Keratinocyte (primary cell): ENCODE results near the gene ECT2L. TPM values are rescaled to one million over a fixed set of nuclear protein-coding genes. Genes with fewer than 3 reads are reported as not detected.

ENCODE experiments used
- DNase-seq: peaks from one replicate; pipeline ENCODE4 v3.0.0-alpha.2; 2011; ENCODE audit warnings: low read depth, missing footprints, low spot score
- FAIRE-seq: peaks from 2 replicates; lab custom pipeline; 2011; peaks lifted over from hg19 to GRCh38; lab: Jason Lieb, UNC
- H2AFZ ChIP-seq: 2 replicates; pipeline ENCODE4 v1.6.0; 2012; ENCODE audit warnings: low read length, control low read depth, inconsistent platforms; ENCODE audit not compliant: control insufficient read depth
- H3K27ac ChIP-seq: 2 replicates; pipeline ENCODE4 v1.5.1; 2011; ENCODE audit warnings: low read length; ENCODE audit not compliant: control insufficient read depth, insufficient read depth
- H3K27me3 ChIP-seq: 3 replicates; pipeline ENCODE4 v1.6.0; 2011; ENCODE audit warnings: low read length; ENCODE audit not compliant: control insufficient read depth, insufficient read depth; ENCODE audit errors: extremely low read depth
- H3K36me3 ChIP-seq, 2 experiments: 2 replicates in 1 of 2; 3 replicates in 1 of 2; pipeline ENCODE4 v1.5.1; 2011; ENCODE audit warnings: low read length in 2 of 2, mild to moderate bottlenecking in 1 of 2; ENCODE audit not compliant: control insufficient read depth in 2 of 2, insufficient read depth in 2 of 2; ENCODE audit errors: extremely low read depth in 1 of 2
- H3K4me1 ChIP-seq: 3 replicates; pipeline ENCODE4 v1.5.1; 2011; ENCODE audit warnings: low read length; ENCODE audit not compliant: control insufficient read depth, insufficient read depth; ENCODE audit errors: extremely low read depth
- H3K4me2 ChIP-seq: 3 replicates; pipeline ENCODE4 v1.6.0; 2011; ENCODE audit warnings: low read depth, low read length; ENCODE audit not compliant: control insufficient read depth, insufficient read depth; ENCODE audit errors: extremely low read depth
- H3K4me3 ChIP-seq, 3 experiments: fragments of 200-600 bp in 1 of 3; sonication (generic) in 1 of 3; 2 replicates in 2 of 3; 3 replicates in 1 of 3; pipeline ENCODE4 v1.5.1; 2011 to 2016; ENCODE audit warnings: low read length in 3 of 3, mild to moderate bottlenecking in 3 of 3, control low read depth in 2 of 3, inconsistent platforms in 1 of 3, low read depth in 1 of 3, mixed read lengths in 1 of 3, mixed run types in 1 of 3, moderate library complexity in 1 of 3; ENCODE audit not compliant: control insufficient read depth in 2 of 3, insufficient read depth in 2 of 3; ENCODE audit errors: extremely low read depth in 1 of 3
- H3K79me2 ChIP-seq: 2 replicates; pipeline ENCODE4 v1.6.0; 2012; ENCODE audit warnings: low read length; ENCODE audit not compliant: control insufficient read depth, insufficient read depth
- H3K9ac ChIP-seq: 3 replicates; pipeline ENCODE4 v1.6.0; 2011; ENCODE audit warnings: low read length; ENCODE audit not compliant: control insufficient read depth, insufficient read depth; ENCODE audit errors: extremely low read depth
- H3K9me1 ChIP-seq: 3 replicates; pipeline ENCODE4 v1.6.0; 2011; ENCODE audit warnings: low read length; ENCODE audit not compliant: control insufficient read depth, insufficient read depth; ENCODE audit errors: extremely low read depth
- H3K9me3 ChIP-seq: 2 replicates; pipeline ENCODE4 v1.5.1; 2012; ENCODE audit warnings: low read depth, low read length; ENCODE audit not compliant: control insufficient read depth
- H4K20me1 ChIP-seq: 3 replicates; pipeline ENCODE4 v1.6.0; 2011; ENCODE audit warnings: low read length; ENCODE audit not compliant: control insufficient read depth, insufficient read depth; ENCODE audit errors: extremely low read depth
- EZH2 ChIP-seq: IDR thresholded peaks from one replicate; pipeline ENCODE4 v1.6.1; 2012; ENCODE audit warnings: inconsistent platforms, mild to moderate bottlenecking, low read length, moderate library complexity
- dilution Hi-C: fragments of 300-500 bp; cut with MboI; formaldehyde crosslinking; loops from one replicate; pipeline ENCODE4 v1.7.0; 2020; ENCODE audit warnings: low sequenced_read_pairs; ENCODE audit not compliant: extremely low pct_ligation_motif_present
- polyA plus RNA-seq, 5 experiments: library from polyadenylated mRNA; depleted of rRNA in 3 of 5; stranded (reverse) in 3 of 5; stranded (forward) in 1 of 5; unstranded in 1 of 5; fragments of >200 nt; gene quantifications; 1 replicate in 1 of 5; 2 replicates in 3 of 5; 3 replicates in 1 of 5; pipeline versions ENCODE4 v1.2.1 to v1.2.3, GENCODE V29; 2011 to 2012; ENCODE audit warnings: missing spikeins in 2 of 5, low read depth in 1 of 5, low replicate concordance in 1 of 5
- TF ChIP-seq, protein P1 (sequence below), 3 experiments: IDR thresholded peaks in 1 of 3; conservative IDR thresholded peaks in 1 of 3; optimal IDR thresholded peaks in 1 of 3; 2 replicates in 2 of 3; 3 replicates in 1 of 3; pipeline versions ENCODE3 to v1.5.1; 2011; ENCODE audit warnings: low read length in 3 of 3, mild to moderate bottlenecking in 3 of 3, moderate library complexity in 2 of 3, control low read depth in 1 of 3, inconsistent platforms in 1 of 3; ENCODE audit not compliant: insufficient read depth in 2 of 3; ENCODE audit errors: extremely low read depth in 1 of 3

Gene ECT2L
- polyA plus RNA-seq, 1 donor (not counting 4 experiments of a cell fraction or from before 2014, with no cell fraction given), result 0.01 TPM

DNA sequence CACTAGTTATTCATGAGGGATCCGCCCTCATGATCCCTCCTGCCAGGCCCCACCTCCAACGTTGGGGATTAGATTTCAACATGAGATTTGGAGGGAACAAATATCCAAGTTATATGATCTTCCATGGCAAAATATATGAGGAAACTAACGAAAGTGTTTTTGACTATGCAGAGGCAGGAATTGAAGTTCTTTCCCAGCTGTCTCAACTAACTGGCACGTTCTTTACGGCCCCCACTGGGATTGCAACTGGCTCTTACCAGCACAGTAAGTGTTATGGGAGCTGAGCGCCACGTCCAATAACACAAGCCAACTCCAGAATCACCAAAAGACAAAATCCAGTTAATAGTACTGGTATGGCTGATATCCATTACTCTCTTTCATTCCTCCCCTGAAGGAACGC is 66.6 kb downstream of the ECT2L start:
- Histone ChIP-seq H3K9ac (no peak overlapping the region), H3K4me1 (no peaks in the 10 kb centered on the region), H4K20me1 (no peaks in the 10 kb centered on the region), H2AFZ (no peak overlapping the region), H3K27ac (no peak overlapping the region), H3K79me2 (no peaks in the 10 kb centered on the region), H3K4me2 (no peak overlapping the region), H3K9me3 (no peaks in the 10 kb centered on the region), H3K36me3 (no peaks in the 10 kb centered on the region), H3K9me1 (no peaks in the 10 kb centered on the region), H3K4me3 (no peak overlapping the region), H3K27me3 (no peaks in the 10 kb centered on the region)
- DNase-seq (no peak), FAIRE-seq (no peak)
- TF ChIP-seq, protein P1, sequence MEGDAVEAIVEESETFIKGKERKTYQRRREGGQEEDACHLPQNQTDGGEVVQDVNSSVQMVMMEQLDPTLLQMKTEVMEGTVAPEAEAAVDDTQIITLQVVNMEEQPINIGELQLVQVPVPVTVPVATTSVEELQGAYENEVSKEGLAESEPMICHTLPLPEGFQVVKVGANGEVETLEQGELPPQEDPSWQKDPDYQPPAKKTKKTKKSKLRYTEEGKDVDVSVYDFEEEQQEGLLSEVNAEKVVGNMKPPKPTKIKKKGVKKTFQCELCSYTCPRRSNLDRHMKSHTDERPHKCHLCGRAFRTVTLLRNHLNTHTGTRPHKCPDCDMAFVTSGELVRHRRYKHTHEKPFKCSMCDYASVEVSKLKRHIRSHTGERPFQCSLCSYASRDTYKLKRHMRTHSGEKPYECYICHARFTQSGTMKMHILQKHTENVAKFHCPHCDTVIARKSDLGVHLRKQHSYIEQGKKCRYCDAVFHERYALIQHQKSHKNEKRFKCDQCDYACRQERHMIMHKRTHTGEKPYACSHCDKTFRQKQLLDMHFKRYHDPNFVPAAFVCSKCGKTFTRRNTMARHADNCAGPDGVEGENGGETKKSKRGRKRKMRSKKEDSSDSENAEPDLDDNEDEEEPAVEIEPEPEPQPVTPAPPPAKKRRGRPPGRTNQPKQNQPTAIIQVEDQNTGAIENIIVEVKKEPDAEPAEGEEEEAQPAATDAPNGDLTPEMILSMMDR (optimal IDR thresholded peaks at IDR 0.05 in 1 of 3, IDR thresholded peaks at IDR 0.05 in 1 of 3, conservative IDR thresholded peaks at IDR 0.05 in 1 of 3; ENCODE audit: extremely low read depth in 1 of 3, insufficient read depth in 2 of 3, low read length in 3 of 3), result no peak
- TF ChIP-seq EZH2, result no peak
- dilution Hi-C loops, result no loop called here

DNA sequence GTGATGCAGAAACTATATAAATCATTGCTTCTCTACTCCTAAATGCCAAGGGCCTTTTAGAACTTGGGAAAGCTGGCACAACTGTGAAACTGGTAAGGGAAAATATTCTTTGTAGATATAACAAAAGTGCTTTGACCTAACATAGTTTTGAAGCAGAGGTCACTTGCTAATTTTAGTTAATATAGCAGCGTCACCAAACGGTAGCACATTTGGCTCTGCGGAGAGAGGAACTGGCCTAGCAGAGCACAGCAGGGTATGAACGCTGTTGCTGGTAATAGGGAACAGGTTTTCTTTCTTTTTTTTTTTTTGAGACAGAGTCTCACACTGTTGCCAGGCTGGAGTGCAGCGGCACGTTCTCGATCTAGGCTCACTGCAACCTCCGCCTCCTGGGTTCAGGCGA is 67.4 kb downstream of the ECT2L start:
- H3K9ac ChIP-seq, result no peak overlapping the region
- H3K36me3 ChIP-seq, result no peaks in the 10 kb centered on the region
- DNase-seq (no peak), FAIRE-seq (no peak)
- dilution Hi-C loops, result no loop called here
- H4K20me1 ChIP-seq, result no peaks in the 10 kb centered on the region
- H3K27me3 ChIP-seq, result no peaks in the 10 kb centered on the region
- H3K27ac ChIP-seq, result no peak overlapping the region
- no peak overlapping the region for H3K4me2 ChIP-seq
- no peak for TF ChIP-seq EZH2
- TF ChIP-seq, protein P1 (optimal IDR thresholded peaks at IDR 0.05 in 1 of 3, IDR thresholded peaks at IDR 0.05 in 1 of 3, conservative IDR thresholded peaks at IDR 0.05 in 1 of 3; ENCODE audit: extremely low read depth in 1 of 3, insufficient read depth in 2 of 3, low read length in 3 of 3), result peak in 1 of 3 experiments; percentile 5
- H2AFZ ChIP-seq, result peak overlapping the region; percentile 26
- no peaks in the 10 kb centered on the region for H3K79me2 ChIP-seq
- H3K4me3 ChIP-seq, result no peak overlapping the region
- H3K9me1 ChIP-seq, result no peaks in the 10 kb centered on the region
- no peaks in the 10 kb centered on the region for H3K9me3 ChIP-seq
- no peaks in the 10 kb centered on the region for H3K4me1 ChIP-seq
